ENCODE measurements around the gene KCNMA1.

GRCh38 chr10:77390481-77390891, 247.1 kb downstream of the KCNMA1 start:
- no peak for TF ChIP-seq EZH2 (IDR thresholded peaks at IDR 0.05; ENCODE audit: borderline replicate concordance, control insufficient read depth, low read depth, low read length)
- TF ChIP-seq EP300 (IDR thresholded peaks at IDR 0.05; ENCODE audit: borderline replicate concordance in 1 of 2, control insufficient read depth in 1 of 2, low read depth in 2 of 2, low read length in 2 of 2), result no peak
- no peak for TF ChIP-seq PAX5 (IDR thresholded peaks at IDR 0.05; ENCODE audit: borderline replicate concordance, low read depth, low read length)
- TF ChIP-seq SP1 (IDR thresholded peaks at IDR 0.05; ENCODE audit: low read depth, low read length), result no peak
- TF ChIP-seq ZBTB33 (IDR thresholded peaks at IDR 0.05), result no peak
- no peak for TF ChIP-seq CTCF (IDR thresholded peaks at IDR 0.05 in 2 of 3, conservative IDR thresholded peaks at IDR 0.05 in 1 of 3; ENCODE audit: control insufficient read depth in 2 of 3, extremely low read depth in 1 of 3, insufficient read depth in 1 of 3, low read depth in 3 of 3, low read length in 3 of 3)
- TF ChIP-seq JUNB (IDR thresholded peaks at IDR 0.05), result no peak
- no peak for TF ChIP-seq BCL3 (IDR thresholded peaks at IDR 0.05; ENCODE audit: borderline replicate concordance, insufficient read depth, low read depth, low read length, poor library complexity, severe bottlenecking)
- TF ChIP-seq HDAC6 (IDR thresholded peaks at IDR 0.05; ENCODE audit: unreplicated experiment), result no peak
- TF ChIP-seq MYC (IDR thresholded peaks at IDR 0.05; ENCODE audit: insufficient read depth, insufficient read length, insufficient replicate concordance, low read length, severe bottlenecking), result no peak
- no peak for TF ChIP-seq PKNOX1 (IDR thresholded peaks at IDR 0.05)
- TF ChIP-seq TCF7 (IDR thresholded peaks at IDR 0.05; ENCODE audit: borderline replicate concordance), result no peak
- no peak for TF ChIP-seq GABPA (IDR thresholded peaks at IDR 0.05; ENCODE audit: low read depth)
